ENCODE measurements around the gene TTLL5.
A peak's percentile ranks its signal among the peaks of the same experiment; 100 is the strongest.

Gene TTLL5

DNA sequence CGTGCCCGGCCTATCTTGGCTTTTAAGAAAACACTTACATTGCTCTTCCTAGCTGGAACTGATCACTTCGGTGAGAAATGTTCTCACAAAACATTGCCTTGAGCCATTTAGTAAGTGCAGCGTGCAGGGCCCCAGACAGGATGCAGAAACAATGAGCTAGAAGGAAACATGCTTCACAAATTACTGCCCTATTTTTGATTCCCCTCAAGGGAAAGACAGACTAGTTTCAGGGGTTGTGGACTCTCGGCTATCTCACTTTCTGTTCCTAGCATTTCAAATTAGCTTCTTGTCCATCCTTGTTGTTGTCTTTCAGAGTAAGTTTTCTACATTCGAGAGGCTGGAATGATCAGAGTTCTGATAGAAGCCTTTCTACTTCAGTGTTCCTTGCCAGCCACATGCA is 299.2 kb downstream of the TTLL5 start:
- DNase-seq (ENCODE audit: low read depth in 2 of 2): no peak

DNA sequence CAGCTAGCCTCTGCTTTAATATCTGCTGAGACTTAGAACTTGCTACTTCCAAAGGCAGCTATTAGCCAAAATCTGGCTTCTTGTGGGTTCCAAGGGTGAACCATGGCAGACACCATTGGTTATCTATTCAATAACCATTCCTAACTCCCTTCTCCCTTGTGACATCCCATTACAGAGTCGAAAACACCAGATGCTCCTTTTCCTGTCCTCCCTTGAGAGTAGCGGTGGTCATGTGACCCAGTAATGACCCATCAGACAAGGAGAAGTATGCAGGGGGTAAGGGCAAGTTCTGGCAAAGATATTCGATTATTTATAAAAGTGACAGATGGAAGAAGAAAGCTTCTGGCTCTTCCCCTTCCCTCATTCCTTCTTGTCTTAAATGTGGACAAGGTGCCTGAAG is 300.6 kb downstream of the TTLL5 start:
- DNase-seq (ENCODE audit: low read depth in 2 of 2): no peak

DNA sequence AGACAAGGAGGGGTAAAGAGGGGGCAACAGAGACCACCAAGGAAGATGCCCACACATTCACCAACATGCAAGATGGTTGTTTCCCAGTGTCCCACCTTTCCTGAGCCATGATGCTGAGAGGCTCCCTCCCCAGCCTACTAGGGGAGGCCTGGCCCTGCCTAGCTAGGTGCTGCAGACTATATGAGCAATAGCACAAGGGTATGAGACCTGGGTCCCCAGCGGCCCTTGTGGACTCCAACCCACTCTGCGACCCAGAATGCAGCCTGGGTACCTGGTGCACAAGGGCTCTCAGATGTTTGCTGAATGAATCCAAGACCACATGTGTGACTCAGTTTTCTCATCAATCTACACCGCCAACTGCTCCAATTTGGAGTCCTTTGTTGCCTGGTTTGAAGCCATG is 306.8 kb downstream of the TTLL5 start:
- DNase-seq (ENCODE audit: low read depth in 2 of 2): no peak

DNA sequence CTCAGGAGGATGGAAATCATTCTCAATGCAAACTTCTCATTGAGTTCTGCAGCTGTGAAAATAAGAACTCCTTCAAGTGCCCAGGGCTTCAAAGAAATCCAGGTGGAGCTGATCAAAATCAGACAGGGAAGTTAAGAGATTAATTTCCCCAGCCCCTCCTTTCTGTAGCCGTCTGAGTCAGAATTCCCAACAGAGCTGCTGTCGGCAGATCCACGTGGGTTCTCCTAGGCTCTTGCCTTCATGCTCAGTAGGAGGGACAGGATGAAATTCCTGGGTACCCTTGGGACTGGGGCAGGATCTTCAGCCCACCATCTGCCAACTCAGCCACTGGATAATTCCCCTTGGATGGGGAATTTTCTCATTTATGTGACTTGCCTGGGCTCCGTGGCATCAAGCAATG is 307.4 kb downstream of the TTLL5 start:
- DNase-seq (ENCODE audit: low read depth in 2 of 2): peak; percentile 36 to 45

DNA sequence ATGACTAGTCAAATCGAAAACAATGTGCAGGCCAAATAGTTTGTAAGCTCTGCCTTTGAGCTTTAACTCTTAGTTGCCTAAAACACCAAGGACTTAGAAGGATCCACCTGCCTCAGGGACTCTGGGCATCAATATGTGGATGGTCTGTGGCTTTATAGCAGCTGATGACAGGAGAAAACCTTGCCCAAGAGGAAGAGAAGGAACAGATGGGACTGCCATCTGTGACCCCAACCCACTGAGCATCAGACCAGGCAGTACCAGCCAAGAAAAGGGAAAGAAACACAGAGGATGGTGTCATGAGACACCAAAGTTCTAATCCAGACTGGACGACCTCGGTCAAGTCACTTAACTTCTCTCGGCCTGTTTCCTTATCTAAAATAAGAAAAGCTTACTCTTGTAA is 308.1 kb downstream of the TTLL5 start:
- no peak for DNase-seq (ENCODE audit: low read depth in 2 of 2)

GRCh38 chr14:75969891-75970290 is 308.8 kb downstream of the TTLL5 start:
- DNase-seq (ENCODE audit: low read depth in 2 of 2): no peak

- DNase-seq (ENCODE audit: low read depth in 2 of 2): no peak
These were observed 309.9 kb downstream of the TTLL5 start for GRCh38 chr14:75970989-75971388.

- no peak for DNase-seq (ENCODE audit: low read depth in 2 of 2)
These were observed 310.5 kb downstream of the TTLL5 start for GRCh38 chr14:75971509-75971908.

DNA sequence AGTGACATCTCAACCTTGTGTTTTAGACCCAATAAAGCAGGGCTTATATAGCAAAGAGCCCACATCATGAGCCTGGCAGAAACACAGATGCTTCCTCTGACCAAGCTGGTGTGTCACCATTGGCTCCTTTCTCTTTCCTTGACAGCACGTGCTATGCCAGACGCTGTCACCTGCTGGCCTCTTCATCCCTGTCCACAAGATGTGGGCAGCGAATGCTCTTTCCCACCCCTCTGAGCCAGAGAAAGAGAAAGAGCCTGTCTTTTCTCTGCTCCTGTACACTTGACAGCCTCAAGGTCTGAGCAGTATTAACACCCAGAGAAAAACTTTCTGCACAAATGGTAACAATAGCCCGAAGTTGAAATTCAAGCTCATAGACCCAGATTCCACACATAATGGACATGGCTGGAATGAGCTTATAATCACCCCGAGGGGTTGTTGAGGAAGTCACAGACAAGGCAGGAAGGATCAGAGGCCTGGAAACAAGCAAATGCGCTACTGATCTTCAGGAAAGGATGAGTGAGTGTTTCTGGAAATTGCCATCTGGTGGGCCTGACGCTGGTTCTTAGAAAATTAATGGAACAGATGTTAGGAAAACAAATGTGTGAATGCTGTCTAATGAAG is 311.9 kb downstream of the TTLL5 start:
- DNase-seq (ENCODE audit: low read depth in 2 of 2): no peak

DNA sequence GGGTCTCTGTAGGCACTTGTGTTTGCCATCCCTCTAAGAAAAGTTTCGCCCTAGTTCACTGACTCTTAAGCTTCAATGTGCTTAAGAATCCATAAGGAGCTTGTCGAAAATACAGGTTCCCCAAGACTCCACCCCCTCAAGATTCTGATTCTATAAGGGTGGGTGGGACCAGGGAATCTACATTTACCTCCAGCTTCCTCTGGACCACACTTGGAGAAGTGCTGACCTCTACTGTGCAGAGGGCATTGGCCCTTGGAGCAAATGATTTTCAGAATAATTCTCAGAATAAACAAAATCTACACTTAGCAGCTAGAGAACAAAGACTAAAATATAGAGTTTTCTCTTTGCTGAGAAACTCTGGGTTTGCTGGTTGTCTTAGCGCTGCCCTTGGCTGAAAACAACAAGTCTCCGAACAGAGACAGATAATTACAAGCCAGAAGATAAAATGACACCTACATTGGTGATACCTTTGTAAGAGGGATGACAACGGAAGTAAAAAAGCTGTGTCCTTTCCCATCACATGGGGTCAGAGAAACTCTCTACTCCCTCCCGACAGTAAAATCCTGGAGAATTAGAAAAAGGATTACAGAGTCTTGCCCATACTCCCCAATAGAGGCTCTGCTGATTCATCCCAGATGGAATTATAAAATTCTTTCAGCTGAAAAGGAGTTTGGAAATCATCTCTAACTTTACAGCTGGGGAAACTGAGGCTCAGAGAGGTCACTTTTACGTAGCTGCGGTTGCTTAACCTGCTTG is 316.0 kb downstream of the TTLL5 start:
- no peak for DNase-seq (ENCODE audit: low read depth in 2 of 2)

GRCh38 chr14:75977582-75977943 is 316.5 kb downstream of the TTLL5 start:
- DNase-seq (ENCODE audit: low read depth in 2 of 2): no peak

DNA sequence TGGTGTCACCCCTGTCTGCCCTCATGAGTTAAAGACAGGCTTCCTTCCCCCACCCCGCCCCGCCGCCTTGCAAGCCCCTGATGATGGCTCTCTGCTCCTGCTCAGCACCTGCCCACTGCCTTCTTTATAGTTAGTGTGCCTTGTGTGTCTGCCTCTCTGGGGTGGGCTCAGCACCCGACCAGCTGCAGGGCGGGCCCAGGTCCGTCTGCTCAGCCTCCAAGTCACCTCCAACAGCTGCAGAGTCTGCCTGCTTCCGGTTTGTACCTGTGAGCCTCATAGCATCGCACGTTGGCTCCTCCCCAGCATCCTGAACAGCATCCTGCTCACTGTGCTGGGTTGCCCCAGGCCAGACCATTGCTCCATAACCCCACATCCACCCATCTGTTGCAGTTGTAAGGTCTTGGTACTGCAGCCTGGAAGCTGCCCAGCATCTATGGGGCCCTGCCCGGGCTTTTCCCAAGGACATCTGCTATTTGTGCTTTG is 317.2 kb downstream of the TTLL5 start:
- no peak for DNase-seq (ENCODE audit: low read depth in 2 of 2)

DNA sequence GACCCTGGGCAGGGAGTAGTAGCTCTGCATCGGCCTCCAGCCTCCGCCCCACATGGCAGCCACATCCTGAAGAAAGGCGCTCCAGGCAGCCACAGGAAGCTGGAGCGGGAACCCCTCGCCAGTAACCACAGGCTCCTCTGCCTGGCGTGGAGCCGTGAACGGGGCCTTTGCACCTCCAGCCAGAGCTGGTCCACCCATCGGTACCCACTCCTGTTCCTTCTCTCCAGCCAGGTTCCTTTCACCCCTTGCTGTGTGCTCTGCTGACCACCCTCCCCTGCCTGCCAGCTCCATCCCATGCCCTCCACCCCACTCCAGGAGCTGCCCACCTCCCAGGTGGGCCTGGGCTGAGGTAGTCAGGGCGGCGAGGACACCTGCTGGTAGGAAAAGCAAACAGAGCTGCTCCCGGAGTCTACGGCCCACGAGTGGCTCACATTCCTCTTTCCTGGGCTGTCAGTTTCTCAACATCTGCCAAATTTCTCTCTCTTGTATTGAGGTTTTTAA is 318.1 kb downstream of the TTLL5 start:
- DNase-seq (ENCODE audit: low read depth in 2 of 2): no peak

GRCh38 chr14:75979648-75980565 is 318.9 kb downstream of the TTLL5 start:
- no peak for DNase-seq (ENCODE audit: low read depth in 2 of 2)

DNA sequence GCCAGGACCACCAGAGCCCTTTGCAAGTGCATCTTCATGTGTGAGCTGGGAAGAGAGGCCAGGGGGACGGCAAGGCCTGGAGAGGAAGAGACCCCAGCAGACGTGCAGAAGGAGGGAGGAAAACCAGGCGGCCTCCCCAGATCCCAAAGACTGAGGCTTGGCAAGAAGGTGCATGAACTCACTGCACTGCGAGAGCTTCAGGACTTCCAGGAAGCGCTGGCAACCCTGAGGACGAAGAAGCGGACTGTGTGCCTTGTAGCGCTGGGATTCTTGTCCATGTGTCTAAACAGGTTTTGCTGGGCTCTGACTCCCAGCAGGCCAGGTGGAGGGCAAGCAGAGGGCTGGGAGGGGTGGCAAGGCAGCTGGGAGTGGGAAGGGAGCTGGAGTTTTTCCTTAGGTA is 319.8 kb downstream of the TTLL5 start:
- DNase-seq (ENCODE audit: low read depth in 2 of 2): no peak

DNA sequence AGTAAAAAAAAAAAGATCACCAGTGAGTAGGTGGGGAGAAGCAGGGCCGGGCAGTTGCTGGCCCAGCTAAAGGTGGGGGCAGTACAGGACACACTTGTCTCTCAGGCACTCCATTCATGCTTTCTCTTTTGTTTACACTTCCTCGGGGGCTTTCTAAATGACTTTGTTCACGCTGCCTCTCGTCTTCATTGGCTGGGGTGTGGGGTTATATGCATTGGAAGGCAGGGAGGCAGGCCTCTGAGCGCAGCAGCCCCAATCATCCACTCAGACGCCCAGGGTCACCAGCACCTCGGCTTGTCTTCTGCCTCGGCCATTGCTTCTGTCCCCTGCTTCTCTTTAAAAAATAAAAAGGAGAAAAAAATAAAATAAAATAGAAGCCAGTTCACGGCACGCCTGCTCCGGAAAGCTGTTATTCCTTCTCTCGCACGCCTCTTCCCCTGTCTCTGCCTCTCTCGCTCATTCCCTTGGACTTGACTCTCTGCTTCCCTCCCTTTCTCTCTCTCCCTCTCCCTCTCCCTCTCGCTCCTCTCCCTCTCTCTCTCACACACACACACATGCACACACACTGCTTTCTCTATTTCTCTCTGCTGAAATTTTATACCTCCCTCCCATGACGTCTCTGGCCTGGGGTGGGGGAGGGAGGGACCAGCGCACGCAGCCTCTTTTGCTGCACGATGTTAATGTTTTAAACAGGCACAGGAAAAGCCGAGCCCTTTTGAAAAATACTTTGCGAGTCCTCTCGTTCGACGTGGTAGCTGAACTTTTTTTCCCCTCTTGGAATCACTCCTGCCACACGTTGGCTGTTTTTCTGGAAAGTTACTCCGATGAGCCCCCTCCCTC is 320.6 kb downstream of the TTLL5 start, which contains the start of gene TGFB3:
TSS of gene TGFB3 (minus strand) at position 570 of the 840 bp plus-strand sequence. CDS start 1,102 bp downstream, outside the sequence.
- DNase-seq (ENCODE audit: low read depth in 2 of 2): peak; percentile 88 to 90

- DNase-seq (ENCODE audit: low read depth in 2 of 2): peak; percentile 57 to 59
These were observed 321.4 kb downstream of the TTLL5 start for GRCh38 chr14:75982266-75983018.

DNA sequence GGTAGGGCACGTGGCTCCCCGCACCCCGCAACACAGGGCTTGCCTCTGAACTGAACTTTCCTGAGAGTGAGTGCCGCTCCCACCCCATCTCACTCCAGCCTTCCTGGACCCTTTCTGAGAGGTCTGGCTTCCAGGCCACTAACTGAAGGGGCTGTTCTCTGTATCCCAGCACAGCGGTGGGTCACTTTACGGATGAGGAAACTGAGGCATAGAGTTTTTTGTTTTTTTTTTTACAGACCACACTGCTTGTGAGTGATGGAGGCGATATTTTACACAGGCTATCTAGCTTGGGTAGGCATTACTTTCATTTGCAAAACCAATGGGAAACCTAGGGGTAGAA is 321.9 kb downstream of the TTLL5 start:
- DNase-seq (ENCODE audit: low read depth in 2 of 2): no peak

- no peak for DNase-seq (ENCODE audit: low read depth in 2 of 2)
These were observed 323.6 kb downstream of the TTLL5 start for GRCh38 chr14:75984674-75985073.

DNA sequence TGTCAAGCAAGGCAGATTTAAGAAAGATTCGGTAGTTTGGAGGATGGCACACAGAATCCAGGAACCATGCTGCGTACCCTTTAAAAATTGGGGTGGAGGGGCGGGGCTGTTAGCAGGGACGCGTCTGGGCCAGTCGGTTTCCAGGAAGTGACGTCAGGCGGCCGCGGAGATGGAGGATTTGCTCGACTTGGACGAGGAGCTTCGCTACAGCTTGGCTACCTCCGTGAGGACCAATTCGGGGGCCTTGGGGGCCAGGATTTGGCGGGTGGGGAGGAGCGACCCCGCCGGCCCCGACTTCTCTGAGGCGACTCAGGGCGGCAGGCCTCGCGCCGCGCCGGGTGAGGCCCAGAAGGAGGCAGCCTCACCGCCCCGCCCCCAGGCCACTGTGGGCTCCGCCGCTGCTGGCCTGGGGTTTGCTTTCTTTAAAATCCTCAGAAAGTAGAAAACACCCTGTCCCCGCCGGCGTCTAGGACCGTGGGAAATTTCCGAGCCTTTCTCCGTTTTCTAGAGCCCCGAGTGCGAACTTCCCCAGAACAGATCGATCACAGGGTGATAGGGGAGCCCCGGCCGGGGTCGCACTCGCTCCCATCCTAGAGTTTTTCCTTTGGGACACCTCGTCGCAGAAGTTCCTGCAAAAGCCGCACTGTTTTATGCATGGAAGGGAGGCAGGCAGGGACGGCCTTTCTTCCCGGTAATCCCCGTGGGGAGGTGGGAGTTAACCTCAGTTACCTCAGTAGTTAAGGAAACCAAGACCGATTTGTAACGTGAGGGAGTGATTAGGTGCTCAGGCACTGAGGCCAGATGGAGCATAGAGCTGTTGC is 324.8 kb downstream of the TTLL5 start, which contains the start of gene IFT43:
TSS of gene IFT43 (plus strand) at position 146 of the 821 bp plus-strand sequence. CDS start at position 170, 24 bp downstream.
- peak; percentile 26 to 39 for DNase-seq (ENCODE audit: low read depth in 2 of 2)

All from fibroblast of skin of left biceps (primary cell).